Suppressor macrophage (primary cell): ENCODE results near the gene HDAC4.

Experiments used
- DNase-seq, 4 experiments: peaks; one replicate each; pipeline ENCODE4 v3.0.0-alpha.2; 2020 to 2022

The HDAC4 gene

DNA sequence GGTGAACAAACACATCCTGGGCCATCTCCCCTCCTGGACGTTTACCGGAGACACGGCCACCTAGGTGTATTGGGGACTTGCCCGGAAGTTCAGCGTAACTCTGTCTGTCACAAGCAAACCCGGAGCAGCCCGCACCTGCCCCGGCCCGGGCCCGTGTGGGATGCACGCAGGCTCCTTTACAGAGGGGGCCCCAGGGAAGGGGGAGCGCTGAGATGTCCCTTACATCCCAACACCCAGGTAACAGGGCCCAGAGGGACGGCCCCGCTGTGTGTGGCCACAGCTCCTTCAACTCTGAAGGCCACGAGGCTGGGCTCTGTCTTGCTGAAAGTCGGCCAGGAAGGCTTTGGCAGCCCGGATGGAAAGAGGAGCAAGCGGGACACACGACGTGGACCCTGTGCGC is 340.1 kb downstream of the HDAC4 start:
- DNase-seq: no peak

DNA sequence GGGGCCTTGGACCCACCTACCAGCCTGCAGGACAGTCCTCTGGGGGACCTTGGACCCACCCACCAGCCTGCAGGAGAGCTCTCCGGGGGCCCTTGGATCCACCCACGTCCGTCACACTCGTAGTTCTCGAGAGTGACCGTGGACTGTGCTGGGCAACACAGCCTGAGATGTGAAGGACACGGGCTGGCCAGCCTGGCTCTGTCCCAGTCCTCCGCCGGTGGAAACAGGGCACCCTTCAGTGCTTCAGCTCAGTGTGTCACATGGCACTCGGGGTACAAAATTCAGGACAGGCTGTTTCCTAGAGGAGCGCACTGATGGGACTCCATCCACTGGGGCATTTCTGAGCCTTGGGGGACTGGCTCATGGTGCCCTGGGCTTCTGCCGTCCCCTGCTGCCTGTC is 341.0 kb downstream of the HDAC4 start:
- DNase-seq: no peak

DNA sequence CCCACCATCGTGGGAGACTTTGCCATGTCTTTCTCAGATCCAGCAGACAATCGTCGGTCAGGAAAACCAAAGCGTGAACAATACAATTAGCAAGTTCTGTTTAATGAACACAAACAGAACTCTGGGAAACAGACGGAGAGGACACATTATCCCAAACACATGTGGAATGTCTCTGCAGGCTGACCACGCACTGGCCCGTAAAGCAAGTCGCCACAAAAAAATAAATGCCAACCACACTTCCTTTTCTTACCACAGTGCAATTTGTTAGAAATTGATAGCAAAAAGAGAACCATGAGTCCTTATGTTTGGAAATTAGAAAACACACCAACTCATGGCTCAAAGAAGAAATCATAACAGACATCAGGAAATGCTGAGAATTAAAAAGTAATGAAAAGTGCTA is 342.1 kb downstream of the HDAC4 start:
- DNase-seq: peak in 1 of 4 experiments; percentile 7

DNA sequence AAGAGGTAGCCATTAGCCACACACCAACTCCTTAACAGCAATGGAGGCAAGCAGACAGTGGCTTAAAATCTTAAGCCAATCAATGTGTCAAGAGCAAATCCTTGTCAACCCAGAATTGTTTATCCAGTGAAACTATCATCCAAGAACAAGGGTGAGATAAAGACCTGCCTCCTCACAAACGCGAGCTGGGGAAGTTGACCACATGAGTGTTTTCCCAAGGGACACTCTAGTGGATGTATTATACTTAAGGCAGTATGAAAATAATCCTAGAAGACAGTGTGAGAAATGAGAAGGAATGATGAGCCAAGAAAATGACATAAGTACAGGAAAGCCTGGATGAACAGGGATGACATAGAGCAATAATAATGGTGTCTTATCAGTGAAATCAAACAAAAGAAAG is 343.3 kb downstream of the HDAC4 start:
- DNase-seq: no peak

DNA sequence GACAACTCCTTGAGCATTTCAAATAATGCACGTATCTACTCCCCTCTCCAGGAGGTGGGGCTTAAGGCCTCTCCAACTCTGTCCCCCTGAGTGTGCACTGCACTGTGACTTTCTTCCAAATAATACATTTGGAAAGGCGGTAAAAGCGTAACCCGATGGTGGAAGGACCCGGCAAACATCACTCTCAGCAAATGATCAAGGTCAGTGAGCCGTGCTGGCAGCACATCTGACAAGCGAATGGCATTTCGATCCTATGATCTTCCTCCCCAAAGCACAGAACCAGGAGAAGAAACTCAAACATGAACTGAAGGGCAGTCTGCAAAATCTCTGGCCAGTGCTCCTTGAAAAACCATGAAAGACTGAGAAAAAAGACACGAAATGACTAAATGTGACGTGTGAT is 344.2 kb downstream of the HDAC4 start:
- no peak for DNase-seq

DNA sequence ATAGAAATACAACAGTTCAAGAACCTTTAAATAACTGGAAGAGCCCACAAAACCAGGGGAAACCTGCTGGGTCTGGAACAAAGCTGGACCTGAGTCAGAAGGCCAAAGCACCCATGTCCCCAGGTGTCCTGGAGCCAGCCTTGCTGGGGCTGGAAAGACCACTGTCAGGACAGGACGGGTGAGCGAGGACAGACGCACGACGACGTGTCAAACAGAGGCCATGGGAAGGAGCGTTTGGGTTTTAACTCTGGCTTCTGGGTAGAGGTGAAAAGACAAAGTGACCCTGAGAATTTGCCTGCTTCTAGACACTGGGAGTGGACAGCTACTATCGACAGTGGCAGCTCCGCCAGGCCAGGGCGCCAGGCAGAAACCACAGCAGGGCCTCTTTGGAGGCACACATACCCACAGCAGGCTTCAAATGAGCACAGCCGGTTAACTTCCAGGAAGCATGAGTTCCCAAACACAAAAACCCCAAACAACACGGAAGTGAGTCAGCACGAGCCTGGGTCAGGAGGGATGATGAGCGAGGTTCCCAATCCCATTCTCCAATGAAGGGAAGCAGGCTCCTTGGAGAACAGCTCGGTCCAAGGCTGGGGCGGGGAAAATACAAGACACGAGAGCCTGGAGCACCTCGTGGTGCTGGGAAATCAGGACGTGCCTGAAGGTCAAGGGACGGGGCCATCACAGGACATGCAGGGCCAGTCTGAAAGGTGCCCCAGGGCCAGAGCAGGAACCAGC is 344.9 kb downstream of the HDAC4 start:
- no peak for DNase-seq

DNA sequence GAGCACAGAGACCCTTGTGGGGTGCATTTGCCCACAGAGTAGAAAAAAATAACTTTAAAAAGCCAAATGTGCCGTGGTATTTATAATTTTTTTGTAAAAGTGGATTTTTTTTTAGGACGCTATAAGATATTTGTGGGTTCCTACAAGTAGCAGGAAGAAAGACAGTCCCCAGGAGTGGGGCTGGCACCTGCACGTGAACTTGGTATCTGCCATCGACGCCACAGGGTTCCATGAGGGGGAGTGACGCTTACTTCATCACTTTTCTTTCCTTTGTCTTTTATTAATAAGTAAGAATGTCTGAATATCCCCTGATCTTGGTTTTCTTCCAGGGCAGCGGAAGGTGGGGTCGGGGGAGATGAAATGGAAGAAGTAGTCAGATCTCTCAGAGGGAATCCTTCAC is 345.9 kb downstream of the HDAC4 start:
- no peak for DNase-seq

DNA sequence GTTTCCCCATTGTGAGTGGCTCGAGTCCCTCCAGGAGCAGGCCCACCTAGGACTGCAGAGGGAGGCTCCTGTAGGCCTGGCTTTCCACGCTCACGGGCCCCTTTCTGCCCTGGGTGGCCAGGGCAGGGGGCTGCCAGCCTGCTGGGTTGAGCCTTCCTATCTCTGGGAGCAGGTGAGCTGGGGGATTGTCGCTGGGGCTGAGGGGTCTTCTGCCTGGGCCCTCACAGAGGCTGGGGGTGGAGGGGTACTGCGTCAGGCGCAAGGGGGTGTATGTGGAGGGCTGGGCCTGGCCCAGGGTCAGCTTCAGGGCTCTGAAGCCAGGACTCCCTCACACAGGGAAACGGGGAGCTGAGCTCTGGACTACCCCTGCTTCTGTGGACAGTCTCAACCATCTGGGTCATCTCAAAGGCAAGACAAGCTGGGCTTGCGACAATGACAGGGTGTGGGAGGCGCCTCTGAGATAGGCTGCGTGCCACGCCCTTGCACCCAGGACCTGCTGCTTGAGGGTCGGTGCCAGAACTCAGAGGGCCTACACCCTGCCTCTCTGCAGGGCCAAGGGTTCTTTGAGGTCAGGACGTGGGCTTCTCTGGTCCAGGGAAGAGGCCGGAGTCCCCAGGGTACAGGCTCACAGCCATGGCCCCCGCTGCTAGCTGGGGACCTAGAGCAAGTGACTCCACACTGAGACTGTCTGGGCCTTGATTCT is 346.9 kb downstream of the HDAC4 start:
- DNase-seq: no peak

DNA sequence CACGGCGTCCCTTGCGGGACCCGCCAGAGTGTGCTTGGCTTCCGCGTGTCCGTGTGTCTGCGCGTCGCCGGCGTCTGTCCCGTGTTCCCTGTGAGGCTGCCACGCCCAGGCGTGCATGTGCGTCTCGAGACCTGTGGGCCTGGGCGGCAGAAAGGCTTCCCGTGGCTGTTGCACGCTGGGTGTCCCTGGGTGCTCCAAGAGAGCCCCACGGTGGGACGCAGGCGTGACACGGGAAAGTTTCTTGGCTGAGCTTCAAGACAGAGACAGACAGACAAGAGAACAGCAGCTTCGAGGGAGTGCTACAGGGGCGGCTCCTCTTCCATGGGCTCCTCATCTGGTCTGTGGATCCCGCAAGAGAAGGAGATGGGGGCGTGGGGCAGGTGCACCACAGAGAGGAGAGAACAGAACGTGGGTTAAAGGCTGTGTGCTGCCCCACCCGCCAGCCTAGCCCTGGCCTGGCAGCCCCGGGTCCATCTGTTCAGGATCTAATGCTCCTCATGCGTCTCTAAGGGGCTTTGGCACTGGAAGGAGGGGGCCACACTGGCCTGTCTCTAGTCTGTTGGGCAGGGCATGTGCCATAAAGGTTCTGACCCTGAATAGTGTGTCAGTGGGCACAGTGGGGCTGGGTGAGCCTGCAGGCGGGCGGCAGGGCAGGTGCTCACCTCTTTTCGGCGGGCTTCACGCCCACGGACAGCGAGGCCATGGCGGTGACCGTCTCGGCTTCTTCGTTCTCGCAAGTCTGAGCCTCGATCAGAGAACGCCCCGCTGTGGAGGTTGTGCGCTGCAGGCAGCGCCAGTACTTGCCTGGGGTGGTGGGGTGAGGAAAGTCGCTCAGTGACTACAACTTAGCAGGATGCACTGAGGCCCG is 347.8 kb downstream of the HDAC4 start:
- DNase-seq: no peak

DNA sequence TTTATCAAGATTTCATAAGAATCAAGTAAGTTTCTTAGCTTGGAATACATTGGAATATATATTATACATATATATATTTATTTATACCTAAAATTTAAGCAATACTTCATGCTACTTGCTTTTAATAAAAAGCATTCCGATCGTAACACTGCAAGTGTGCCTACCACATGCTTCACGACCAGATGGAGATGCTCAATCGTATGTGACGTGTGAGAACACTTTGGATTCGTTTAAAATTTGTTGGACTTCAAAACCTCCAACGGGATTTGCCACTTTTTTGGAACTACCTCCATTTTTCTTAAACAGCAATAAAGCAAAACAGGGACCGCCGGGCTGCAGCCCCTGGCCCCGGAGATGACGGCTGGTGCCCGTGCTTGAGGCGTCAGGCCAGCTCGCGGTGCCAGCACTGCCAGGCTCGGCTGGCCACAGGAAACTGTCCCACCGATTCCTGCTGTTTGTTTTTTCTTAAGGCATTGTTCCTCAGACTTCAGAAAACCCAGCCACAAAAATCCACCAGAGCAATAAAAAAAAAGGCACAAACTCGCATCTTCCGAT is 348.9 kb downstream of the HDAC4 start:
- no peak for DNase-seq

DNA sequence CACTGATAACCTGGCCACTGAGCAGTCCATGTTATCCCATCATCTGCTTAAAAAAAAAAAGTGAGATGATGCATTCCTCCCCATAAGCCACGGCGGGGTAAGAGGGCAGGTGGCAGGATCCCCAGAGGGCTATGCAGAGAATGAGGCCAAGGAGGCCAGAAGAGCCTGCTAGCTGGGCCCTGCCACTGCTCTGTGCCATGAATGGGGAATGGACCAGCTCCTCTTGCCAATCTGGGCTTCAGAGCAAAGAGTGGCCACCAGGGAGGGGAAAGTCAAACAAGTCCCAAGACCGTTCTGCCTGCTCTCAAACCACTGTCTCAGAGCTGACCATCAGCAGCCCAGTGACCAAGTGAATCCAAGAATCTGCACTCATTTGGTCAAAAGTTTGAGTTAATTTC is 350.6 kb downstream of the HDAC4 start:
- DNase-seq: no peak

DNA sequence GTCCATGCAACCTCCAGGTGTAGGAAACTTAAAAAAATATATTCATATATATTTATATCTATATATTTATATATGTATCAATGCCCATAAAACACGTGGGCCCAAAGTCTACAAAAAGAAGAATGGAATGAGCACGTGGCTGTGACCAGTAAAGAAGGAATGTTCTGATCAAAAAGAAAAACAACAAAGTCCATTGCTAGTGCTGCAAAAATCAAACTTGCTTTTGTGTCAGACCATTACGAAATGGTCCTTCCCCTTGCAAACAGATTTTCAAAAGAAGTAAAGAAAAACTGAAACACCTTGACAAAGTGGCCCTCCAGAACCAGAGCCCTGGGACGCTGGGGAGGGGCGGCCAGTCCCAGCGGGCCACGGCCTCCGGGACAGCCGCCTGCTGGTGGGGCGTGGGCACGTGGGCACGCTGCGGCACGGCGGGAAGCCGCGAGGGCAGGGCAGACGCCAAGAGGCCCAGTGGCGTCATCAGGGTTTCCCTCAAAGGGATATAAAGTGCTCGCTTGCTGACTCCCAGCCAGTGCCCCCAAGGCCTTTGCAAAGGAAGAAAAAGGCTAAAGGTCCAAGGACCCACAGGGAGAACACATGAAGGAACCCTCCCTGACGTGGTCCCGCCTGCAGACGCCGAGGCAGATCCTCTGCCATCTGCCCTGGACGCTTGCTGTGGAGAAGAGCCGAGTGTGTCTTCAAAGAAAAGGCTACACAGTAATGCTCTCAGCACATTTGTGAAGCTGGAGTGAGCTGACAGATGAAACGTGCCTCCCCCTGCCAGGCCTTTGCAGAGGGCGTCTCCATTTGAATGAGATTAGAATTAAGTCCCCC is 351.2 kb downstream of the HDAC4 start:
- DNase-seq: no peak

DNA sequence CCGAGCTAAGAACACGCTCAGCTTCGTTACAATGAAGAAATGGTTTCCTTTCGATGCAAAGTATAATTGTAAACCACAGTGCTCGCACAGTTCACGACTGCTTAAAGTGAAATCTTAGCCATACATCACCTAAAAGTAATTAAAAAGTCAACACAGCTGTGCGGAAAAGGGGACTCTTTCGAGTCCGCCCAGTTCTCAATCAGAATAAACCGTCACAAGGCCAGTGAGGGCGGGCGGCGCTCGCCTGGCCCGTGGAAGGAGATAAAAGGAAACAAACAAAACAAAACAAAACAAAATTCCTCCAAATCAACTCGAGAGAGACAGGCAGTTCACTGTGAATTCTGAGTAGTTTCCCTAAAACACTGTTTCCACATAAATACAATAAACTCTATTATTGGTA is 352.1 kb downstream of the HDAC4 start:
- no peak for DNase-seq

DNA sequence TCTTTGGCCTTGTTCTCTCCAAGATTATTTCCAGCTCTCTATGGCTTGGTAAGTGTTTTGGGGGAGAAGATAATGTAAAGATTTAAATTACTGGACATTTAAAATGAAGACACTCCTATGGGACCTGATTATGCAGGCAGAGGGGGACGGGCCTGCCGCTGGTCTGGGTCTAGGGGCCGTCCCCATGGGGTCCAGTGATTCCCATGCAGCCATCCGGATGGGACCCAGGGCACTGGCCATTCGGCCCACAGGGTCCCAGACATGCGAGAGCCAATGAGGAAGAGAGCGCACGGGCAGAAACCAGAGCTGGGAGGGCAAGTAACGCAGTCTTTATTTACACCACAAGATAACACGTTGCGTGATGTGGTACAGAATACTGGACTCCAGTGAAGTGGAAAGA is 353.0 kb downstream of the HDAC4 start:
- no peak for DNase-seq

DNA sequence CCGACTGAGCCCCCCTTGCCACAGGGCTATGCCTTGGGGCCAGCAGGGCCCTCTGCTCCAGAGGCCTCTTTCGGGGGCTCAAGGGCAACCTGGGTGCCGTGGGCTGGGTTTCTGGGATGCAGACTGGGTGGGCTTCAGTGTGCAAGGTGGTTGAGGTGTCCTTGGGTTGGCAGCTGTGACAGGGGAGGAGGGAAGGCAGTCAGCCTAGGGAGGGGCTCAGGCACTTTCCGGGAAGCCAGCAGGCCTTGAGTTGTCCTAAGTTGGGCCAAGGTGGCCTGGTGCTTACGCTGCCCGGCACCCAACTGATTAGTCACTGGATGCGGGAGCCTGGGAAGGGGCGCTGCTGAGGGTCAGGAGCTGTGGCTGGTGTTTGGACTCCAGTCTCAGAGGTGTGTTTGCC is 353.4 kb downstream of the HDAC4 start:
- no peak for DNase-seq

DNA sequence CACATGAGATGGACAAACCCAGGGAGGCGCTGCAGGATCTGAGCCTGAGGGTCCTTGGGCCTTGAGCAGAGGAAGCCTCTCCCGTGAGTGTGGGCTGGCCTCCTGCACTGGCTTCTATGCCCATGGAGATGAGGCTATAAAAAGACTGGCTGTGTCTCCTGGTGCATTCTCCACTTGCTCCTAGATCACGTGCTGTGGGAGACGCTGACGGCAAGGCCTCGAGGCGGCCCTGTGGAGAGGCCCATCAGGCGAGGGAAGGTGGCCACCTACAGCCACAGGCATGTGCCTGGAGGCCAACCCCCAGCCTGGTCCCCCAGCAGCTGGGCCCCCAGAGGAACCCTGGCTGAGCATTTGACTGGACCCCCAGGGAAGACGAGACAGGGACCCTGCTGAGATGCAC is 354.0 kb downstream of the HDAC4 start:
- DNase-seq: no peak

DNA sequence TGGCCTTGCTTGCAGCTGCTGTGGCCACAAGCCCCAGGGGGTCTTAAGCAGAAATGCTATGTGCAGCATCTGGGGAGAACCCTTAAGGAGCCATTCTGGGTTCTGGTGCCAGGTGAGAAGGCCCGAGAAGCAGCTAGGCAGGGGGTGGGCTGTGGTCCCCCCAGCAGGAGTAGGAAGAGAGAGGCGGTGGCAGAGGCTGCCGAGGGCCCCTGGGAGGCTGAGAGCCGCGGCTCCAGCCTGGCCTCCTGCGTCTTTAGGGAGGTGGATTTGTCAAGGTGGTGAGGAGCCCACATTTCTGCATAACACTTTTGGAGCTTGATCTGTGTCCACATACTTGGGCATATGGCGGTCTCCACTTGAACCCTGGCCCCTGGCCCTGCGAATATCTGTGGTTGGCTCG is 356.5 kb downstream of the HDAC4 start:
- DNase-seq: no peak

DNA sequence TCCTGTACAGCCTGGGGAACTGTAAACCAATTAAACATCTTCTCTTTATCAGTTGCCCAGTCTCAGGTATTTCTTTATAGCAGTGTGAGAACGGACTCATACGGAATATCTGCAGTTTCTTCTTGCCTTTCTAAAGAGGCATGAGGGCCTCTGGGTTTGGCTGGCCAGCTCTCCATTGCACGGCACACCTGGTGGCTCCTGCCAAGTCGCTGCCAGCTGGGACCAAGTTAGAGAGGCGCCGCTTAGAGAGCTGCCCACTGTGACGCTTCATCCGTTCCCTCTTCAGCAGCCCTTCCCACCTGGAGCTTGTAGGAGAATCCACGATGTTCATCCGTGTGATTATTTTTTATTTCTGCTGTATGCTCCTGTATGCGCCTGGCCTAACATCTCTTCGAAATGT is 357.5 kb downstream of the HDAC4 start:
- no peak for DNase-seq

DNA sequence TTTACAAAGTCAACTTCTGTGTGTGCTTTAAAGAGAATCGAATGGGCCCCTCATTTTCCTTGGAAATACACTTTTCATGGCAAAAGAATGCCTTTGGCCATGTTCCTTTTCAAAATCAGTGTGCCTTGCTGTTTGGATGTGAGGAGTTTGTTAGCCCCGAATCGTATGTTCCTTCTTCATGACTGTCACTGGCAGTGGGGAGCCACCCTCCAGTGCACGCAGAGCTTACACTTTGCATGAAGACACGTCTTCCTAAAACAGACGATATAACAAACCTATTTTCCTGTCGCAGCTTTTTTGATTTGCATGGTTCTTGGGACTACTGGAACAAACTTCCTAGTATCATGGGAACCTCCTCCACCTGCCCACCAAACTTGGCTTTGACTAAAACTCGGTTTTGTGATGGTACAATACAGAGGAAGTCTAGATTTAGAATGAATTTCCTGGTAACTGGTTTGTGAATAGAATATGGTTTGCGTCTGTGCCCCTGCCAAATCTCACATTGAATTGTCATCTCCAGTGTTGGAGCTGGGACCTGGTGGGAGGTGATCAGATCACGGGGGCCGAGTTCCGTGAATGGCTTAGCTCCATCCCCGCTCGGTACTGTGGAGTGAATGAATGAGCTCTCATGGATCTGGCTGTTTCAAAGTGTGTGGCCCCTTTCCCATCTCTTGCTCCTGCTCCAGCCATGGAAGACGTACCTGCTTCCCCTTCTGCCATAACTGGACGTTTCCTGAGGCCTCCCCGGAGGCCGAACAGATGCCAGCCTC is 358.1 kb downstream of the HDAC4 start:
- DNase-seq: no peak

DNA sequence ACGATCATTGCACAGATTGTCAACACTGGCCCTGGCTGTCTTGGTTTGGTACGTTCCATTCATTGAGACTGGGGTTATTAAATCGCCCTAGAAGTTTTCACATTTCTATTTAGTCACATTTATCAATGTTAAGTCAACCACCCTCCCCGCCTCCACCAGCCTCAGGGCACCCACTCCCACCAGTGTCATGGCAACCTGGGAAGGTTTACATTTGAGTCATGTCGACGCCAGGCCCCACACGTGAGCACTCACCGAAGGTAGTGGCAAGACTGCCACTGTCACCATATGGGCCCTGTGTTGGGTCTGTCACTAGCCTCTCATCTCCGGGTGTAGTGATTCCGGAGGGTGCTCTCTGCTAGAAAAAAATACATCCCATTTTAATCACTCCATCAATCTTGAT is 358.8 kb downstream of the HDAC4 start:
- no peak for DNase-seq

DNA sequence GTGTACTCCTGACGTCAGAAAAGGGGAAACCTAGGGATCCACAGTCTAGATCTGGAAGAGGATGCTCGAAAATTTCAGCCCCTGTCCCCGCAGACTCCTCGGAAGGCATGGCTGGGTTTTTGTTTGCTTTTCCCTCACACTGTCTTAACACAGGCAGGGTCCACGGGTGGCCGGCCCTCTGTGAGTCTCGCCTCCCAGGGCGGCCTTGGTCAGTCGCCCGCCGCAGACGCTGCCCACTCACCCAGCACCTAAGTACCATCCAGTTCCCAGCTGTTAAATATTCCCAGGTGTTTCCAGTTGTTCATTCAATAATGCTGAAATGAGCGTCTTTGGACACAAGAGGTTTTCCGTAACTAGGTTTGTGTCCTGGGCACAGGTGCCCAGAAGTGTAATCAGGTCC is 359.8 kb downstream of the HDAC4 start:
- no peak for DNase-seq
